Measurements from ENCODE around the gene ITGB7. TPM values are rescaled to one million over a fixed set of nuclear protein-coding genes. Genes with fewer than 3 reads are reported as not detected.
A peak's percentile ranks its signal among the peaks of the same experiment; 100 is the strongest.

The ITGB7 gene
- total and polyA plus RNA-seq, 7 donors = 0.19 to 1.6 (median 0.65) TPM

DNA sequence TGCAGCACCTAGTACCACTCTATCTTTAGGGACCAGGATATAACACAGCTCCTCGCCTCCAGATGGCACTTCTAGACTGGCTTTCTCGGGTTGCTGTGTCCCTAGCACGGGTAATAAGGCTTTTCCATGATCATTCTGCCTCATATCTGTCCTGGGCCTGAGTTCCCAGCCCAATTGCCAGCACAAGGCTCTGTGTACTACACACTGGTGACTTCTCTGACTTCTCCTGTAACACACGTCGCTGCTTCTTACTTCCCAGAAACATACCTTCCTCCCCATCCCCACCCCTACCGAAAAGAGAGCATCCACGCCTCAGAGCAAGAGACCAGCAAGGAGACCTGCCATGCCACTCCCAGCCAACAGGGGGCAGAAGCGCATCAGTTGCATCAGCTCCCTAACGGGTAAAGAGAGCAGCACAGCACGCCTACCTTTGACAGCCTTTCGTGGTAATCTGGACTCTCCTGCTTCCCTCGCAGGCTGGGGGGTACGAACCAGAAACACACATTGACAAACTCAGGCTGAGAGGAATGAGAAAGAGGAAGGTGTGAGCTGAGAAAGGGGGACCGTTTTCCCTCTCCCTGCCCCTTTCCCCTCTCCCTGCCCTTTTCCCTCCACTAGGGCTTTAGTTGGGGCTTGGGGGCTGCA, 47.7 kb downstream of the ITGB7 start:
- Histone ChIP-seq H3K36me3 (ENCODE audit: insufficient read depth in 1 of 2, low read depth in 1 of 2) (peaks cover 0 to 30% of the 10 kb centered on the region in 2 donors), H3K9me3 (no peaks in the 10 kb centered on the region), H3K4me3 (no peak overlapping the region), H3K27ac (no peak overlapping the region), H3K27me3 (ENCODE audit: insufficient read depth in 3 of 3, low read length in 2 of 3) (no peaks in the 10 kb centered on the region), H3K4me1 (no peaks in the 10 kb centered on the region)
- DNase-seq (peak; percentile 85 to 89), ATAC-seq (peak; percentile 76 to 92 (median 88))
- intact Hi-C loops (cut with DNase I) = loop anchor here (1.0 to 5.0 kb wide), 2 partner anchors 33 to 38 kb away; no protein-coding TSS in a partner anchor
- TF ChIP-seq, protein P1, sequence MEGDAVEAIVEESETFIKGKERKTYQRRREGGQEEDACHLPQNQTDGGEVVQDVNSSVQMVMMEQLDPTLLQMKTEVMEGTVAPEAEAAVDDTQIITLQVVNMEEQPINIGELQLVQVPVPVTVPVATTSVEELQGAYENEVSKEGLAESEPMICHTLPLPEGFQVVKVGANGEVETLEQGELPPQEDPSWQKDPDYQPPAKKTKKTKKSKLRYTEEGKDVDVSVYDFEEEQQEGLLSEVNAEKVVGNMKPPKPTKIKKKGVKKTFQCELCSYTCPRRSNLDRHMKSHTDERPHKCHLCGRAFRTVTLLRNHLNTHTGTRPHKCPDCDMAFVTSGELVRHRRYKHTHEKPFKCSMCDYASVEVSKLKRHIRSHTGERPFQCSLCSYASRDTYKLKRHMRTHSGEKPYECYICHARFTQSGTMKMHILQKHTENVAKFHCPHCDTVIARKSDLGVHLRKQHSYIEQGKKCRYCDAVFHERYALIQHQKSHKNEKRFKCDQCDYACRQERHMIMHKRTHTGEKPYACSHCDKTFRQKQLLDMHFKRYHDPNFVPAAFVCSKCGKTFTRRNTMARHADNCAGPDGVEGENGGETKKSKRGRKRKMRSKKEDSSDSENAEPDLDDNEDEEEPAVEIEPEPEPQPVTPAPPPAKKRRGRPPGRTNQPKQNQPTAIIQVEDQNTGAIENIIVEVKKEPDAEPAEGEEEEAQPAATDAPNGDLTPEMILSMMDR (IDR thresholded peaks at IDR 0.05) = peak; percentile 92
- WGBS, 3 donors = 22 to 37% (median 26%) methylated on average over 14 of the region's 14 CpGs

DNA sequence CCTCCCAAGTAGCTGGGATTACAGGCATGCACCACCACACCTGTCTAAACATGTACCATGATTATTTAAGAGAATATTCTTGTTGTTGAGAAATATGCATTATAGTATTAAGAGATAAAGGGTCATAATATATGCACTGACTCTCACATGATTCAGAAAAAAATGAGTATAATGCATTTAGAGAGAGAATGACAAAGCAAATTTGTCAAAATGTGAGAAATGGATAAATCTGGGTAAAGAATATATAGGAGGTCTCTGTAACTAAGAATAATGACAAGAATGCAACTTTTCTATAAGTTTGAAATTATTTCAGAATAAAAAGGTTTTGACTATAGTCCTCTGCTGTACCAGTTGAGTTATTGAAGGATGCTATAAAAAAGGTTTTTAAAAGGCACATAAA, 54.7 kb downstream of the ITGB7 start:
- Histone ChIP-seq H3K27me3 (ENCODE audit: insufficient read depth in 3 of 3, low read length in 2 of 3) (no peaks in the 10 kb centered on the region), H3K9me3 (no peaks in the 10 kb centered on the region), H3K4me1 (no peaks in the 10 kb centered on the region), H3K27ac (no peak overlapping the region), H3K36me3 (ENCODE audit: insufficient read depth in 1 of 2, low read depth in 1 of 2) (peaks cover 0 to 11% of the 10 kb centered on the region in 2 donors), H3K4me3 (no peak overlapping the region)
- DNase-seq = no peak
- TF ChIP-seq, protein P1 (IDR thresholded peaks at IDR 0.05) = no peak
- no peak for ATAC-seq
- intact Hi-C loops (cut with DNase I) = no loop called here

DNA sequence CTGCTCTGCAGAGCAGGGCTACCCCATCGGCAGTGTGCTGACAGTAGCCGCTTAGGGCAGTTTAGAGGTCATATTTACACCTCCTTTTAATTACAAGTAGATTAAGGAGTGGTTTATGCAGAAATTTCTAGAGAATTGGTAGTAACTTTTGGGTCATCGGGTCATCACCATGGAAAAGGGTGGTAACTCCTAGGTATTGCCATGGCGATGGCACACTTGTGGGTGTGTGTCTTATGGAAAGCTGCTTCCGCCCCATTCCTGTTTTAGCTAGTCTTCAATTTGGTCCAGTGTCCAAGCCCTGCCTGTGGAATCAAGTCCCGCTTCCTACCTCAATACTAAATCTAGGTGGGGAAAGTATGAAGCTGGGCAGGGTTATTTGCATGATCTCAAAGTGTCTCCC, 56.0 kb downstream of the ITGB7 start:
- no peaks in the 10 kb centered on the region for H3K9me3 ChIP-seq
- no peaks in the 10 kb centered on the region for H3K4me1 ChIP-seq
- ATAC-seq (no peak), DNase-seq (no peak)
- H3K4me3 ChIP-seq = no peak overlapping the region
- TF ChIP-seq, protein P1 (IDR thresholded peaks at IDR 0.05) = no peak
- no peaks in the 10 kb centered on the region for H3K27me3 ChIP-seq (ENCODE audit: insufficient read depth in 3 of 3, low read length in 2 of 3)
- intact Hi-C loops (cut with DNase I) = no loop called here
- peaks cover 0 to 4% of the 10 kb centered on the region in 2 donors for H3K36me3 ChIP-seq (ENCODE audit: insufficient read depth in 1 of 2, low read depth in 1 of 2)
- WGBS, 3 donors = 85 to 87% (median 86%) methylated on average over 6 of the region's 6 CpGs
- H3K27ac ChIP-seq = no peak overlapping the region

DNA sequence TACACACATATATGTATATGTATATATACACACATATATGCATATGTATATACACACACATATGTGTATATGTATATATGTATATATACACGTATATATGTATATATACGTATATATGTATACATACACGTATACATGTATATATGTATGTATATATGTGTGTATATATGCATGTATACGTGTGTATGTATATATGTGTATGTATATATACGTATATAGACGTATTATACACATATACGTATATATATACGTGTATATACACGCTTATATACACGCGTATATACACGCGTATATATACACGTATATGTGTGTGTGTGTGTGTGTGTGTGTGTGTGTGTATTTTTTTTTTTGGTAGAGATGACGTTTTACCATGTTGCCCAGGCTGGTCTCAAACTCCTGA, 59.4 kb downstream of the ITGB7 start:
- Histone ChIP-seq H3K4me3 (no peak overlapping the region), H3K9me3 (no peaks in the 10 kb centered on the region), H3K36me3 (ENCODE audit: insufficient read depth in 1 of 2, low read depth in 1 of 2) (no peaks in the 10 kb centered on the region), H3K4me1 (no peaks in the 10 kb centered on the region), H3K27me3 (ENCODE audit: insufficient read depth in 3 of 3, low read length in 2 of 3) (no peaks in the 10 kb centered on the region), H3K27ac (no peak overlapping the region)
- no peak for DNase-seq
- intact Hi-C loops (cut with DNase I) = no loop called here
- 91 to 95% (median 93%) methylated on average over 15 of the region's 15 CpGs for WGBS, 3 donors
- no peak for ATAC-seq
- TF ChIP-seq, protein P1 (IDR thresholded peaks at IDR 0.05) = no peak

DNA sequence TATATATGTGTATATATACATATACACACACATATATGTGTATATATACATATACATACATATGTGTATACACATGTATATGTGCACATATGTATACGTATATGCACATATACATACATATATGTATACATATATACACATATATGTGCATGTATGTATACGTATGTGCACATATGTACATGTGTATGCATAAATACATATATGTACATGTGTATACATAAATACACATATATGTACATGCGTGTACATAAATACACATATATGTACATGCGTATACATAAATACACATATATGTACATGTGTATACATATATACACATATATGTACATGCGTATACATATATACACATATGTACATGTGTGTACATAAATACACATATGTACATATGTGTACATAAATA, 59.9 kb downstream of the ITGB7 start:
- DNase-seq (no peak), ATAC-seq (no peak)
- TF ChIP-seq, protein P1 (IDR thresholded peaks at IDR 0.05) = no peak
- H3K36me3 ChIP-seq (ENCODE audit: insufficient read depth in 1 of 2, low read depth in 1 of 2) = no peaks in the 10 kb centered on the region
- no peak overlapping the region for H3K27ac ChIP-seq
- WGBS, 3 donors = 89 to 91% (median 90%) methylated on average over 5 of the region's 5 CpGs
- H3K9me3 ChIP-seq = no peaks in the 10 kb centered on the region
- no peak overlapping the region for H3K4me3 ChIP-seq
- H3K27me3 ChIP-seq (ENCODE audit: insufficient read depth in 3 of 3, low read length in 2 of 3) = no peaks in the 10 kb centered on the region
- intact Hi-C loops (cut with DNase I) = no loop called here
- no peaks in the 10 kb centered on the region for H3K4me1 ChIP-seq

Data from psoas muscle (tissue), 8 donors.